ENCODE data around the gene SLC9A1. TPM values are rescaled to one million over a fixed set of nuclear protein-coding genes. Genes with fewer than 3 reads are reported as not detected.
"Not testable (repeated sequence)": the region's sequence is repeated elsewhere in the genome, so short reads cannot be mapped to it uniquely, and the experiment has no call there.

SLC9A1 gene
- total RNA-seq = 12.2 and 13.6 TPM in 2 replicates

DNA sequence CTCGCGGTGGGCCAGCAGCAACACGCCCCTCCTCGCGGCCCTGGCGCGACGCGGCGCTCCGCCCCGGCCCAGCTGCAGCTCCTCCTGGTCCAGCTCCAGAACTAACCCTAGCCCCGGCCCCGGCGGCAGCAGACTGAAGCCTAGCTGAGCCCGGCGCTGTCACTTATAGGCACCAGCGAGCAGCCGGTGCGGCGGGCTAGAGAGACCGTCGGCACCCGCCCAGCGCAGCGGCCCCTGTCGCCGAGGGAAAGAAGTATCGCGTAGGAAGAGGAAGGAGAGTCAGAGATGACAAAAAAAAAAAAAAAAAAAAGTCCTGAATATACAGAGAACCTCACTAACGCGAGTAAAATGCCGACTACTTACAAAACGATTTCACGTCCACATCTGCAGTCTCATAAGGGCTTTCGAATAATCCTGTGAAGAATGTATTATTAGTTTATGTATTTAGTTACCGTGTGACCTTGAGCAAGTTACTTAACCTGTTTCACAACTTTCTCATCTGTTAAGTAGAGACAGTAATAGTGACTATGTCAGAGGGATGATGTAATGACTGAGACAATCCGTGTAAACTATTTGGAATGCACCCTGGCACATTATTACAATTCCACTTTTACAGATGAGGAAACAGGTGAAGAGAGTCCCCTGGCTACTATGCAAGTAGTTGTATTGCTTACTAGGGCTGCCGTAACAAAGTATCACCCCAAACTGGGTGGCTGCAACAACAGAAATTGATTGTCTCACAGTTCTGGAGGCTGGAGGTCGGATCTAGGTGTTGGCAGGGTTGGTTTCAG lies at the start of gene SLC9A1:
SLC9A1 (minus strand) TSS at position 135 of the 791 bp plus-strand sequence. CDS start 791 bp downstream, outside the sequence.
- TF ChIP-seq CTCF (IDR thresholded peaks at IDR 0.05) = peak; percentile 22
- H3K9me3 Mint-ChIP-seq = no peaks in the 10 kb centered on the region

DNA sequence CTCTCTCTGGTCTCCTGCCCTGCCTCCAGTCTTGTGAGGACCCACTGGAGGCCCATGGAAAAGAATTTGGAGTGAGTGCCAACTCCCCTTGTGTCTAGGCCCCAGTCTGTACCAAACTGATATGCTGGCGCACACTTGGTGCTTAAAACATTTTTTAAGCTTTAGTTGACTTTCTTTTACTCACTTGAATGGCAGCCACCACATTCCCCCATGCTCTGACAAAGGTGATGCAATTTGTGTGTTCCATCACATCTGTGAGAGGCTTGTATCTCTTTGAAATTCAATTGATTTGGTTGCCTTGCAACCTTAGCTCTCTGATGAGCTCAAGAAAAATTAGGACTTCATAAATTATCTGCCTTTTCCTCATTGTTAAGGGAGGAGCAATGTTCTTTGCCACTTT lies 49.0 kb upstream of the SLC9A1 start:
- ATAC-seq (ENCODE audit: low read depth) (no peak), DNase-seq (no peak)
- no peak overlapping the region for H3K27ac Mint-ChIP-seq
- no peaks in the 10 kb centered on the region for H3K36me3 Mint-ChIP-seq (ENCODE audit: low read depth)
- H3K4me1 Mint-ChIP-seq = peaks cover 5% of the 10 kb centered on the region
- no peaks in the 10 kb centered on the region for H3K27me3 Mint-ChIP-seq
- H3K4me3 Mint-ChIP-seq = no peak overlapping the region
- ChIA-PET CTCF (interaction anchor here (1.1 to 1.6 kb wide), 4 partner anchors 59 to 159 kb away, joined by 3 to 6 read pairs (median 3); no protein-coding TSS in a partner anchor), POLR2A (no interaction called here)
- intact Hi-C loops (cut with micrococcal nuclease) = no loop called here
- no peak for TF ChIP-seq CTCF (IDR thresholded peaks at IDR 0.05)
- no peaks in the 10 kb centered on the region for H3K9me3 Mint-ChIP-seq

More for the DNA sequence above, at the start of gene SLC9A1:
- H3K27me3 Mint-ChIP-seq = no peaks in the 10 kb centered on the region
- CTCF ChIA-PET = interaction anchor here (0.6 to 2.7 kb wide), 8 partner anchors 11 to 129 kb away, joined by 3 to 20 read pairs (median 4); no protein-coding TSS in a partner anchor
- ATAC-seq (ENCODE audit: low read depth) (peak; percentile 95), DNase-seq (peak; percentile 94)
- H3K4me1 Mint-ChIP-seq = peaks cover 48% of the 10 kb centered on the region
- peak within 1 kb of the TSS; percentile 98 for H3K27ac Mint-ChIP-seq
- peaks cover 6% of the 10 kb centered on the region for H3K36me3 Mint-ChIP-seq (ENCODE audit: low read depth)
- intact Hi-C loops (cut with micrococcal nuclease) = loop anchor here (1.0 to 2.0 kb wide), 4 partner anchors 18 to 167 kb away; partner anchors contain the start of genes TMEM222 and WDTC1
- H3K4me3 Mint-ChIP-seq = peak within 1 kb of the TSS; percentile 86
- POLR2A ChIA-PET = interaction anchor here (0.5 to 7.6 kb wide), 36 partner anchors 8 to 1158 kb away, joined by 3 to 127 read pairs (median 4); partner anchors contain the start of genes GPATCH3, HMGN2, STX12 and WDTC1

GRCh38 chr1:27201295-27201694 lies 46.4 kb upstream of the SLC9A1 start:
- POLR2A ChIA-PET = no interaction called here
- peaks cover 6% of the 10 kb centered on the region for H3K4me1 Mint-ChIP-seq
- H3K36me3 Mint-ChIP-seq (ENCODE audit: low read depth) = no peaks in the 10 kb centered on the region
- intact Hi-C loops (cut with micrococcal nuclease) = no loop called here
- CTCF ChIA-PET = interaction anchor here (0.5 to 1.1 kb wide), 3 partner anchors 83 to 158 kb away, joined by 3 to 4 read pairs (median 3); no protein-coding TSS in a partner anchor
- ATAC-seq (ENCODE audit: low read depth) (no peak), DNase-seq (no peak)
- no peaks in the 10 kb centered on the region for H3K9me3 Mint-ChIP-seq
- no peak overlapping the region for H3K4me3 Mint-ChIP-seq
- H3K27me3 Mint-ChIP-seq = no peaks in the 10 kb centered on the region
- no peak overlapping the region for H3K27ac Mint-ChIP-seq
- TF ChIP-seq CTCF (IDR thresholded peaks at IDR 0.05) = no peak

- ChIA-PET POLR2A (no interaction called here), CTCF (interaction anchor here (1.3 kb wide), 1 partner anchor 93 kb away, joined by 3 read pairs; no protein-coding TSS in a partner anchor)
- H3K27me3 Mint-ChIP-seq = peaks cover 2% of the 10 kb centered on the region
- peaks cover 5% of the 10 kb centered on the region for H3K4me1 Mint-ChIP-seq
- no peak overlapping the region for H3K4me3 Mint-ChIP-seq
- no peak for ATAC-seq (ENCODE audit: low read depth)
- intact Hi-C loops (cut with micrococcal nuclease) = no loop called here
- H3K9me3 Mint-ChIP-seq = no peaks in the 10 kb centered on the region
- H3K36me3 Mint-ChIP-seq (ENCODE audit: low read depth) = no peaks in the 10 kb centered on the region
- H3K27ac Mint-ChIP-seq = no peak overlapping the region
- no peak for TF ChIP-seq CTCF (IDR thresholded peaks at IDR 0.05)
- DNase-seq = no peak
Observed at GRCh38 chr1:27193194-27193593, 38.3 kb upstream of the SLC9A1 start.

GRCh38 chr1:27192039-27192529 lies 37.2 kb upstream of the SLC9A1 start:
- Mint-ChIP-seq H3K36me3 (ENCODE audit: low read depth) (no peaks in the 10 kb centered on the region), H3K4me1 (no peaks in the 10 kb centered on the region), H3K27me3 (peaks cover 2% of the 10 kb centered on the region), H3K27ac (no peak overlapping the region), H3K9me3 (no peaks in the 10 kb centered on the region), H3K4me3 (no peak overlapping the region)
- ChIA-PET POLR2A (interaction anchor here (0.6 kb wide), 1 partner anchor 410 kb away, joined by 3 read pairs; no protein-coding TSS in a partner anchor), CTCF (interaction anchor here (0.6 to 1.4 kb wide), 2 partner anchors 74 to 104 kb away, joined by 3 to 4 read pairs; no protein-coding TSS in a partner anchor)
- DNase-seq = no peak
- TF ChIP-seq CTCF (IDR thresholded peaks at IDR 0.05) = no peak
- no peak for ATAC-seq (ENCODE audit: low read depth)
- intact Hi-C loops (cut with micrococcal nuclease) = no loop called here

GRCh38 chr1:27184665-27185064 lies 29.7 kb upstream of the SLC9A1 start:
- H3K27me3 Mint-ChIP-seq; H3K4me1 Mint-ChIP-seq; CTCF ChIA-PET; H3K4me3 Mint-ChIP-seq; POLR2A ChIA-PET; H3K9me3 Mint-ChIP-seq; H3K36me3 Mint-ChIP-seq (ENCODE audit: low read depth); DNase-seq; H3K27ac Mint-ChIP-seq; intact Hi-C loops (cut with micrococcal nuclease); ATAC-seq (ENCODE audit: low read depth): not testable (repeated sequence)

Measured in activated B cell treated with CpG ODN at 0.5 μM for 24 hours (primary cell).